Body of pancreas (tissue), 4 donors: Measurements from ENCODE around the gene SLC23A3.

ENCODE experiments used
- CTCF ChIP-seq, 7 experiments: fragments of 450-650 bp in 4 of 7; fragments of 200-600 bp in 3 of 7; sonication (generic) in 3 of 7; IDR thresholded peaks; one replicate each; pipeline ENCODE4 v1.5.1; 2016 to 2019; ENCODE audit warnings: antibody characterized with exemption in 7 of 7
- POLR2A ChIP-seq, 3 donors: fragments of 450-650 bp; IDR thresholded peaks; one replicate each; pipeline ENCODE4 v1.6.1; 2016; ENCODE audit warnings: antibody characterized with exemption in 3 of 3, mild to moderate bottlenecking in 2 of 3

- TF ChIP-seq CTCF (IDR thresholded peaks at IDR 0.05) = no peak
- TF ChIP-seq POLR2A (IDR thresholded peaks at IDR 0.05) = no peak
Observed at GRCh38 chr2:219173176-219173575, 3.3 kb upstream of the SLC23A3 start.
